ENCODE data around the gene C10orf105. TPM values are rescaled to one million over a fixed set of nuclear protein-coding genes. Genes with fewer than 3 reads are reported as not detected.

The C10orf105 gene
- total and polyA plus RNA-seq, 2 donors (not counting 1 experiment from before 2014, with no cell fraction given) = under 0.01 to 0.14 TPM

DNA sequence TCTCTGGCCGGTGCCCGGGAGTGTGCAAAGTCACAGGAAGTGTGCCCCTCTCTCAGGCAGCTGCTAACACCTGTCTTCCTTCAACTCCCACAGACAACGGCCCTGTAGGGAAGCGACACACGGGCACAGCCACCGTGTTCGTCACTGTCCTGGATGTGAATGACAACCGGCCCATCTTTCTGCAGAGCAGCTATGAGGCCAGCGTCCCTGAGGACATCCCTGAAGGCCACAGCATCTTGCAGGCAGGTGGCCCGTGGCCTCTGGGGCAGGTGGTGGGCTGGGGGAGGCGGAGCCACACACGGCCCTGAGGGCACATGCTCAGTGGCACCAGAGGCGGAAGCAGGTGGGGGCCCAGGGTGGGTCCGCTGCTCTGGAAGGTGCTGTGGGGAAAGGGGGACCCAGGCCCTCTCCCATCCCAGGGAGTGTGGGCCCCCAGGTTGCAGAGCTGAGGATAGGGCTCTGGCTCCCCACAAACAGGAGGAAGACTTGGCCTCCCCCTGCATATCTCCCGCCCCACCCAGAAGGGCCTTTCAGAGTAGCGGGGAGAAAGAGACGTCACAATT lies 6.9 kb downstream of the C10orf105 start:
- Histone ChIP-seq H3K9me3 (ENCODE audit: control insufficient read depth, insufficient read depth, low read depth, low read length) (no peaks in the 10 kb centered on the region), H3K4me1 (ENCODE audit: control insufficient read depth, extremely low read depth, insufficient read depth, low read length) (peaks cover 16% of the 10 kb centered on the region), H3K36me3 (ENCODE audit: control insufficient read depth, insufficient read depth, low read length) (no peaks in the 10 kb centered on the region), H3K79me2 (ENCODE audit: control insufficient read depth, insufficient read depth, low read length) (no peaks in the 10 kb centered on the region), H4K20me1 (ENCODE audit: control insufficient read depth, extremely low read depth, insufficient read depth, low read length) (no peaks in the 10 kb centered on the region), H3K4me3 (replicated peaks in 1 of 4; ENCODE audit: control extremely low read depth in 1 of 4, insufficient read depth in 1 of 4, low read depth in 3 of 4, low read length in 4 of 4) (no peak overlapping the region), H2AFZ (ENCODE audit: low read length) (no peak overlapping the region), H3K27ac (ENCODE audit: insufficient read depth, low read length) (peak overlapping the region; percentile 57), H3K27me3 (ENCODE audit: control insufficient read depth, insufficient read depth, low read length) (no peaks in the 10 kb centered on the region), H3K4me2 (ENCODE audit: extremely low read depth, insufficient read depth, low read length) (no peak overlapping the region), H3K9ac (ENCODE audit: insufficient read depth, low read length) (peak overlapping the region; percentile 58)
- no peak for TF ChIP-seq EZH2 (IDR thresholded peaks at IDR 0.05; ENCODE audit: low read length, missing control alignments)
- TF ChIP-seq, protein P1, sequence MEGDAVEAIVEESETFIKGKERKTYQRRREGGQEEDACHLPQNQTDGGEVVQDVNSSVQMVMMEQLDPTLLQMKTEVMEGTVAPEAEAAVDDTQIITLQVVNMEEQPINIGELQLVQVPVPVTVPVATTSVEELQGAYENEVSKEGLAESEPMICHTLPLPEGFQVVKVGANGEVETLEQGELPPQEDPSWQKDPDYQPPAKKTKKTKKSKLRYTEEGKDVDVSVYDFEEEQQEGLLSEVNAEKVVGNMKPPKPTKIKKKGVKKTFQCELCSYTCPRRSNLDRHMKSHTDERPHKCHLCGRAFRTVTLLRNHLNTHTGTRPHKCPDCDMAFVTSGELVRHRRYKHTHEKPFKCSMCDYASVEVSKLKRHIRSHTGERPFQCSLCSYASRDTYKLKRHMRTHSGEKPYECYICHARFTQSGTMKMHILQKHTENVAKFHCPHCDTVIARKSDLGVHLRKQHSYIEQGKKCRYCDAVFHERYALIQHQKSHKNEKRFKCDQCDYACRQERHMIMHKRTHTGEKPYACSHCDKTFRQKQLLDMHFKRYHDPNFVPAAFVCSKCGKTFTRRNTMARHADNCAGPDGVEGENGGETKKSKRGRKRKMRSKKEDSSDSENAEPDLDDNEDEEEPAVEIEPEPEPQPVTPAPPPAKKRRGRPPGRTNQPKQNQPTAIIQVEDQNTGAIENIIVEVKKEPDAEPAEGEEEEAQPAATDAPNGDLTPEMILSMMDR (conservative IDR thresholded peaks at IDR 0.05 in 1 of 2, IDR thresholded peaks at IDR 0.05 in 1 of 2; ENCODE audit: low read depth in 1 of 2, low read length in 2 of 2) = no peak
- DNase-seq (ENCODE audit: low read depth in 2 of 2) = no peak

DNA sequence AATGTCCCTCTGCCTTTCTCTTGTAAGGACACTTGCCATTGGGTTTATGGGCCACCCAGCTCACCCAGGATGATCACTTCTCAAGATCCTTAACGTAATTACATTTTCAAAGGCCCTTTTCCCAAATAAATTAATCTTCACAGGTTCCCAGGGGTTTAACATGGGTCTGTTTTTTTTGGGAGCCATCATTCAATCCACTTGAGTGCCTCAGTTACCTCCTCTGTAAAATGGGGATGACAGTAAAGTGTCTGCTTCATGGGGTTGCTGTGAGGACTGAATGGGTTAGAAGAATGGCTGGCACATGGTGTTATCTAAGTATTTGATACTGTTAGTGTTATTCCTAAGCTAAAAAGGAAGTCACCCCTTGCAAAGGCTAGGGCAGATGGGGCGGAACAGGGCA lies 7.4 kb downstream of the C10orf105 start:
- no peaks in the 10 kb centered on the region for H3K9me3 ChIP-seq (ENCODE audit: control insufficient read depth, insufficient read depth, low read depth, low read length)
- no peak overlapping the region for H3K4me2 ChIP-seq (ENCODE audit: extremely low read depth, insufficient read depth, low read length)
- H3K4me3 ChIP-seq (replicated peaks in 1 of 4; ENCODE audit: control extremely low read depth in 1 of 4, insufficient read depth in 1 of 4, low read depth in 3 of 4, low read length in 4 of 4) = no peak overlapping the region
- no peaks in the 10 kb centered on the region for H3K79me2 ChIP-seq (ENCODE audit: control insufficient read depth, insufficient read depth, low read length)
- no peaks in the 10 kb centered on the region for H4K20me1 ChIP-seq (ENCODE audit: control insufficient read depth, extremely low read depth, insufficient read depth, low read length)
- TF ChIP-seq, protein P1 (conservative IDR thresholded peaks at IDR 0.05 in 1 of 2, IDR thresholded peaks at IDR 0.05 in 1 of 2; ENCODE audit: low read depth in 1 of 2, low read length in 2 of 2) = no peak
- TF ChIP-seq EZH2 (IDR thresholded peaks at IDR 0.05; ENCODE audit: low read length, missing control alignments) = no peak
- H3K9ac ChIP-seq (ENCODE audit: insufficient read depth, low read length) = no peak overlapping the region
- no peaks in the 10 kb centered on the region for H3K36me3 ChIP-seq (ENCODE audit: control insufficient read depth, insufficient read depth, low read length)
- H2AFZ ChIP-seq (ENCODE audit: low read length) = no peak overlapping the region
- no peak overlapping the region for H3K27ac ChIP-seq (ENCODE audit: insufficient read depth, low read length)
- H3K27me3 ChIP-seq (ENCODE audit: control insufficient read depth, insufficient read depth, low read length) = no peaks in the 10 kb centered on the region
- H3K4me1 ChIP-seq (ENCODE audit: control insufficient read depth, extremely low read depth, insufficient read depth, low read length) = peaks cover 16% of the 10 kb centered on the region
- DNase-seq (ENCODE audit: low read depth in 2 of 2) = no peak

DNA sequence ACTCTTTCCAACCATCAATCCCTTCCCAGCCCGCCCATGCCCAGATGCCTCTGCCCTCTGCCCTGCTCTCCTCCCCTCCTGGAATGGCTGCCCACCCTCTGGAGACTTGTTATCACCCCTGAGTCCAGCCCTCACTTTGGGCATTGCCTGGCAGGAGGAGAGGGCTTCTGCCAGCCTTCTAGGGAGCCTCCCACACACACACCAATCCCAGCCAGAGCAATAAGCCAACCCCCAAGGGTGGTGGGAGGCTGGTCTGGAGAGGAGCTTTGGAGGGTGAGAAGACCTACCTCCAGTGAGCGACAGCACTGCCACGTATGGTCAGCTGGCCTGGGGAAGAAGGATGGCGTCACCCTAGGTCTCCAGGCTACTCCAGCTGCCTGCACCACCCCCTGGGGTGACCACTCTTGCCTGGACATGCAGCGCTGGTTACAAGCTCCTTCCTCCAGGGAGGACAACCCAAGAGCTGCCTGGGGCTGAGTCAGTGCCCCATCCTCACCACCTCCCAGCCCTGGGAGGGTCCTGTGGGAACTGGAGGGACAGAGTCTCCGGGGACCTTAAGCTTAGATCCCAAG lies 8.4 kb downstream of the C10orf105 start:
- no peaks in the 10 kb centered on the region for H3K36me3 ChIP-seq (ENCODE audit: control insufficient read depth, insufficient read depth, low read length)
- H3K27ac ChIP-seq (ENCODE audit: insufficient read depth, low read length) = no peak overlapping the region
- H3K4me3 ChIP-seq (replicated peaks in 1 of 4; ENCODE audit: control extremely low read depth in 1 of 4, insufficient read depth in 1 of 4, low read depth in 3 of 4, low read length in 4 of 4) = no peak overlapping the region
- TF ChIP-seq EZH2 (IDR thresholded peaks at IDR 0.05; ENCODE audit: low read length, missing control alignments) = no peak
- TF ChIP-seq, protein P1 (conservative IDR thresholded peaks at IDR 0.05 in 1 of 2, IDR thresholded peaks at IDR 0.05 in 1 of 2; ENCODE audit: low read depth in 1 of 2, low read length in 2 of 2) = no peak
- no peaks in the 10 kb centered on the region for H4K20me1 ChIP-seq (ENCODE audit: control insufficient read depth, extremely low read depth, insufficient read depth, low read length)
- no peaks in the 10 kb centered on the region for H3K9me3 ChIP-seq (ENCODE audit: control insufficient read depth, insufficient read depth, low read depth, low read length)
- no peak for DNase-seq (ENCODE audit: low read depth in 2 of 2)
- no peak overlapping the region for H3K4me2 ChIP-seq (ENCODE audit: extremely low read depth, insufficient read depth, low read length)
- H3K4me1 ChIP-seq (ENCODE audit: control insufficient read depth, extremely low read depth, insufficient read depth, low read length) = peaks cover 16% of the 10 kb centered on the region
- H3K27me3 ChIP-seq (ENCODE audit: control insufficient read depth, insufficient read depth, low read length) = no peaks in the 10 kb centered on the region
- H2AFZ ChIP-seq (ENCODE audit: low read length) = no peak overlapping the region
- H3K9ac ChIP-seq (ENCODE audit: insufficient read depth, low read length) = no peak overlapping the region
- H3K79me2 ChIP-seq (ENCODE audit: control insufficient read depth, insufficient read depth, low read length) = no peaks in the 10 kb centered on the region

Measured in fibroblast of lung (primary cell).